GM12865 (cell line): ENCODE results near the gene ADGRB2.

Experiments
- DNase-seq: peaks from one replicate; pipeline ENCODE4 v3.0.0; 2010; ENCODE audit warnings: low read depth
- H3K4me3 ChIP-seq: 2 replicates; pipeline ENCODE4 v1.5.1; 2011; ENCODE audit warnings: mild to moderate bottlenecking, low read depth, low read length, control low read depth
- TF ChIP-seq, protein P1 (sequence below): IDR thresholded peaks from 2 replicates; pipeline ENCODE4 v1.5.1; 2011; ENCODE audit warnings: low read length, control low read depth, low read depth, inconsistent platforms; ENCODE audit not compliant: insufficient read depth; ENCODE audit errors: missing control alignments

The ADGRB2 gene

GRCh38 chr1:31745096-31745945 lies 18.8 kb downstream of the ADGRB2 start:
- TF ChIP-seq, protein P1, sequence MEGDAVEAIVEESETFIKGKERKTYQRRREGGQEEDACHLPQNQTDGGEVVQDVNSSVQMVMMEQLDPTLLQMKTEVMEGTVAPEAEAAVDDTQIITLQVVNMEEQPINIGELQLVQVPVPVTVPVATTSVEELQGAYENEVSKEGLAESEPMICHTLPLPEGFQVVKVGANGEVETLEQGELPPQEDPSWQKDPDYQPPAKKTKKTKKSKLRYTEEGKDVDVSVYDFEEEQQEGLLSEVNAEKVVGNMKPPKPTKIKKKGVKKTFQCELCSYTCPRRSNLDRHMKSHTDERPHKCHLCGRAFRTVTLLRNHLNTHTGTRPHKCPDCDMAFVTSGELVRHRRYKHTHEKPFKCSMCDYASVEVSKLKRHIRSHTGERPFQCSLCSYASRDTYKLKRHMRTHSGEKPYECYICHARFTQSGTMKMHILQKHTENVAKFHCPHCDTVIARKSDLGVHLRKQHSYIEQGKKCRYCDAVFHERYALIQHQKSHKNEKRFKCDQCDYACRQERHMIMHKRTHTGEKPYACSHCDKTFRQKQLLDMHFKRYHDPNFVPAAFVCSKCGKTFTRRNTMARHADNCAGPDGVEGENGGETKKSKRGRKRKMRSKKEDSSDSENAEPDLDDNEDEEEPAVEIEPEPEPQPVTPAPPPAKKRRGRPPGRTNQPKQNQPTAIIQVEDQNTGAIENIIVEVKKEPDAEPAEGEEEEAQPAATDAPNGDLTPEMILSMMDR = peak; percentile 82
- DNase-seq = peak; percentile 63
- H3K4me3 ChIP-seq = no peak overlapping the region

DNA sequence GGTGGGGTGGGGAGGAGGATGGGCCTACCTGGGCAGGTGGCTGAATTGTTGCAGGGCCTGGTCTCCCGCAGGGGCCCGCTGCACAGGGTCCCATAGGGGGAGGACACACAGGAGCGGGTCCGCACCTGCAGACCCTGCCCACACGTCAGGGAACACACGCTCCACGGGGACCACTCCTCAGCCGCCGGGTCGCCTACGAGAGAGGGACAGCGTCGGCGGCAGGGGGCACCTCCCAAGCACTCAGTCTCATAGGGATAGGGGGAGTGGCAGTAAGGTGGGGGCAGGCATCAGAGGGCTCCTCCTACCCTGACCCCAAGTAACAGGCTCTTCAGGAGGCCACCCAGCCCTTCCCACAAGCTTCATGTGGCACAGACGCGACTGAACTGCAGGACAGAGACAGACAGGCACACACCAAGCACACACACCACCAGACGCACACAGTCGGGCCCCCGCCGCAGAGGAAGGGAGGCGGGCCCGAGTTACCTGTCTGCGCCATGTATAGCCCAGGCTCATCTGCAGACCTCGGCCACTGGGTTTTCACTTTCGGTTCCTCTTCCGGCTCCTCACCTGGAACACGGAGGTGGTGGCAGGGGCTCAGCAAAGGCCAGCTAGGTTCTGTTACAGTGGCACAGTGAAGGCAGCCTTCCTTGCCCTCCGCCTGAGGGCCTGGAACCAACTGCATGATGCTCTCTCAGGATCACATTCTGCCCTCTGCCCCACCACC lies 19.8 kb downstream of the ADGRB2 start:
- DNase-seq = peak; percentile 72
- TF ChIP-seq, protein P1 = no peak
- no peak overlapping the region for H3K4me3 ChIP-seq

DNA sequence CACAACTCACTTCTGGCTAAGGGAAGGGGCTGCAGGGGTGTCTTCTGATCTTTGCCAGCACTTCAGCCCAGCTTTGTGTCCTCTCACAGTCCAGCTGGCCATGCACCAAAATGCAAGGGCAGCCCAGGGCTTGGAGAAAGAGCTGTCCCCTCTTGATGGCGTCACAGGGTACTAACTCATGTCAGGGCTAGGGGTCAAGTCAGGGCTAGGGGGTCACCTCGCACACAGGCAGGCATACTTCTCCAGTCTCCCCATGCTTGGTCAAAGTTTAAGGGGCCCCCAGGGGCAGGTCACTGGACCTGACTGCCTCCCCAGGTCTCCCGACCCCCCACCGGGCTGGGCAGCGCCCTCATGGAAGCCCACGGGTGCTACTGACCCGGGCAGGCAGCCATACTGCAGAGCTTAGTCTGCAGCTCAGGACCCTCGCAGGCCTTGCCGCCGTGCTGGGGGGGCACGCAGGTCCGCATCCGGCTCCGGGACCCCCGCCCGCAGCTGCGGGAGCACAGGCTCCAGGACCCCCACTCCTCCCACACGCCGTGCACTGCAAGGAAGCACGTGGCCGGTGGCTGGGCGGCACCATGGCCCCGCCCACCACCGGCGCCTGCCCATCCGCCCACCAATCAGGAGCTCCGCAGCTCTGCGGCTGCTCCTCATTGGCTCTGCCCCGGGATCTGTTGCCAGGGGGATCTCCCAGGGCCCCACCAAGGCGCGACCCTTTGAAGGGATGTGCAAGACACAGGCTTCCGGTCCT lies 21.5 kb downstream of the ADGRB2 start:
- TF ChIP-seq, protein P1 = no peak
- no peak for DNase-seq
- H3K4me3 ChIP-seq = no peak overlapping the region

GRCh38 chr1:31739346-31739745 lies 24.8 kb downstream of the ADGRB2 start:
- peak; percentile 29 for DNase-seq
- no peak overlapping the region for H3K4me3 ChIP-seq
- TF ChIP-seq, protein P1 = no peak

DNA sequence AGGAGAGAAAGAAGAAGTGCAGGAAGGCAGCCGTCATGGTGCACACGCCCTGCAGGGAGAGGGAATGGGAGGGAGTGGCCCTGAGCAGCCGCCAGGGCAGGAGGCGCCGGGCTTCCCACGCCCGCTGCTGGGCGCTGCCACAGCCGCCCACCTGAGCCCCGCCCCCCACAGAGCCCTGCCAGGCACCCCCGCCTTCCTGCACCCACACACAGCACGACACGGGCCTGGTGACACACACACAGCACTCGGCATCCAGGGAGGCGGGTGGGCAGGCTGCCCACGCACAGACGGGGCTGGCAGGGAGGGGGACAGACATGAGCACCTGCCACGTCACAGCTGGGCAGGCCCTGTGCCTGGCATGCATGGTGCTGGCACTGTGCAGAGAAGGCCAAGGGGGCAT lies 27.5 kb downstream of the ADGRB2 start:
- H3K4me3 ChIP-seq = no peak overlapping the region
- TF ChIP-seq, protein P1 = no peak
- no peak for DNase-seq

DNA sequence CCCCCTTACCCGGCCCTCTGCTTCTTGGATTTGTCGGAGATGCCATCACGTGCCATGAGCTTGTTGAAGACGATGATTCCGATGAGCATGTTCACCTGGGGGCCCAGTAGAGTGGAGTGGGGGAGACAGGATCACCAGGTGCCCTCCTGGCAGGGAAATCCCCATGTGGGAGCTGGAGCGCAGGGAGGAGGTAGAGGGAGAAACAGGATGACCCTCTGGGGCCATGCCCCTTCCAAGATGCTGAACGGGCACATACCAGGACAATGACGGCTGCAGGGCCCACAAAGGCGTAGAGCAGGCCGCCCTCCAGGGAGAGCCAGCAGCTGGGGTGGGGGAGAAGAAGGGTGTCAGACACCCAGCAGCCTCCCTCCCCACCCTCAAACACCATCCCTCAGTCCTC lies 28.6 kb downstream of the ADGRB2 start:
- DNase-seq = no peak
- H3K4me3 ChIP-seq = no peak overlapping the region
- TF ChIP-seq, protein P1 = no peak
